K562 (cell line): ENCODE measurements around the gene TEAD4. TPM values are rescaled to one million over a fixed set of nuclear protein-coding genes. Genes with fewer than 3 reads are reported as not detected.
A peak's percentile ranks its signal among the peaks of the same experiment; 100 is the strongest.

Experiments
- ARID1B ChIP-seq: fragments of 450-650 bp; IDR thresholded peaks from 2 replicates; pipeline ENCODE4 v1.6.1; 2016; ENCODE audit warnings: antibody characterized with exemption, mild to moderate bottlenecking, inconsistent platforms
- EP300 ChIP-seq: IDR thresholded peaks from 2 replicates; pipeline ENCODE4 v1.6.1; 2012; ENCODE audit warnings: low read length, improper control_type of control experiment
- ETV5 ChIP-seq: sonication (generic); formaldehyde crosslinking; IDR thresholded peaks from 2 replicates; pipeline ENCODE4 v1.4.0; 2020; ENCODE audit warnings: low read depth, mild to moderate bottlenecking, missing genetic modification reagents
- MBD2 ChIP-seq: sonication (generic); IDR thresholded peaks from 2 replicates; pipeline ENCODE4 v1.6.1; 2016; ENCODE audit warnings: low read depth, borderline replicate concordance
- MEF2D ChIP-seq: conservative IDR thresholded peaks from 2 replicates; pipeline ENCODE4 v1.6.1; 2016; ENCODE audit warnings: low read depth, missing genetic modification characterization, missing compliant biosample characterization
- MYBL2 ChIP-seq, 2 experiments: fragments of 450-650 bp in 1 of 2; sonication (generic) in 1 of 2; formaldehyde crosslinking in 1 of 2; IDR thresholded peaks; 2 replicates each; pipeline versions ENCODE4 v1.6.1 to v1.8.1; 2017 to 2022; ENCODE audit warnings: borderline replicate concordance in 1 of 2, inconsistent platforms in 1 of 2, low read depth in 1 of 2, mild to moderate bottlenecking in 1 of 2, missing genetic modification reagents in 1 of 2, moderate library complexity in 1 of 2
- PRDM10 ChIP-seq: fragments of 450-650 bp; IDR thresholded peaks from 2 replicates; pipeline ENCODE4 v1.6.1; 2018; ENCODE audit not compliant: partially characterized antibody
- RBFOX2 ChIP-seq: fragments of 200-400 bp; formaldehyde crosslinking; IDR thresholded peaks from 2 replicates; pipeline ENCODE4 v1.6.1; 2017; ENCODE audit warnings: low read depth, mild to moderate bottlenecking, low read length, moderate library complexity
- RHOXF2B ChIP-seq: fragments of 250-450 bp; sonication (Bioruptor Pico); conservative IDR thresholded peaks from 2 replicates; pipeline ENCODE4 v1.5.1; 2021
- TSC22D4 ChIP-seq: fragments of 450-650 bp; IDR thresholded peaks from 2 replicates; pipeline ENCODE4 v1.6.1; 2016; ENCODE audit warnings: missing genetic modification characterization, missing biosample characterization, control low read depth
- ZBTB7A ChIP-seq: IDR thresholded peaks from 2 replicates; pipeline ENCODE4 v1.6.1; 2011; ENCODE audit warnings: low read depth, mild to moderate bottlenecking, low read length, moderate library complexity, borderline replicate concordance; ENCODE audit not compliant: control insufficient read depth
- ZBTB8A ChIP-seq: fragments of 450-650 bp; IDR thresholded peaks from 2 replicates; pipeline ENCODE4 v1.6.1; 2018; ENCODE audit warnings: mild to moderate bottlenecking, moderate library complexity; ENCODE audit not compliant: partially characterized antibody
- ZEB2 ChIP-seq: fragments of 450-650 bp; IDR thresholded peaks from 2 replicates; pipeline ENCODE4 v1.6.1; 2016
- ZMIZ1 ChIP-seq, 2 experiments: fragments of 150-350 bp in 1 of 2; IDR thresholded peaks; 2 replicates each; pipeline ENCODE4 v1.6.1; 2012 to 2016; ENCODE audit warnings: low read depth in 2 of 2, low read length in 2 of 2, mild to moderate bottlenecking in 1 of 2, moderate library complexity in 1 of 2
- polyA plus RNA-seq, 8 experiments: library from polyadenylated mRNA; depleted of rRNA in 4 of 8; stranded (reverse) in 5 of 8; unstranded in 3 of 8; fragments of >200 nt; fragmentation: Nextera tagmentation in 2 of 8; fragmentation: Illumina TruSeq in 1 of 8; extraction: Ambion mirVana in 2 of 8; extraction: Trizol in 1 of 8; gene quantifications; 2 replicates each; pipeline versions ENCODE4 v1.2.1 to v1.2.3, GENCODE V29; 2011 to 2014; ENCODE audit warnings: inconsistent platforms in 1 of 8, missing spikeins in 1 of 8
- total RNA-seq, 7 experiments: library from RNA; depleted of rRNA in 6 of 7; stranded (reverse); fragments of >200 nt in 6 of 7; fragmentation: Illumina TruSeq in 2 of 7; extraction: Trizol in 2 of 7; gene quantifications; 2 replicates each; pipeline versions ENCODE4 v1.2.1 to v1.2.3, GENCODE V29; 2011 to 2021; ENCODE audit warnings: low replicate concordance in 1 of 7
- TF ChIP-seq, protein P1 (sequence below): fragments of 200-800 bp; sonication (Bioruptor generic); IDR thresholded peaks from 2 replicates; pipeline ENCODE4 v1.6.1; 2017; ENCODE audit warnings: missing genetic modification characterization, missing compliant biosample characterization
- TF ChIP-seq, protein P2 (sequence below), 2 experiments: IDR thresholded peaks; 2 replicates each; pipeline ENCODE4 v1.6.1; 2012; ENCODE audit warnings: improper control_type of control experiment in 2 of 2, low read depth in 2 of 2, low read length in 2 of 2, borderline replicate concordance in 1 of 2

The TEAD4 gene
- total and polyA plus RNA-seq, 9 of the 15 experiments (the other 6 are each of a cell fraction or from before 2014, with no cell fraction given), result 0.82 to 40.0 (median 17.0) TPM

DNA sequence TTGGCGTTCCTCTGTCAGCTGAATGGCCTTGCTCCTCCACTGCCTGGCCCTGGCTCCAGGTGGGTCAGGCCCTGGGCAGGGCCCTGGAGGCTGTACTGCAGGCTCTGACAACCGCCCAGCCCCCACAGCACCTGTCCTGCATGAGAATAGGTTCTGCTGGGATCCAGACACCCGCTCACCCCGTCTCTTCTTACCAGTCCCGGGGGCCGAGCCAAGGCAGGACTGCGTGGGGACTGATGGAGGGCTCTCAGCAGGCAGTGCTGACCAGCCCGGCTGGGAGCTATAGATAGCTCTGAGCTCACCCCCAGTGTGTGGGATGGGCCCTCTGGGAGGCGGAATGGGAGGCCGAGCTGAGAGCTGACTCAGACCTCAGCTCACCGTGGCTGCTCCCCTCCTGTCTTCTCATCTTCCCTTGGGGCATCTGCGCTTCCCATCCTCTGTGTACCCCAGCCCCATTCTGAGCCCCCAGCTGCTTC is 39.6 kb downstream of the TEAD4 start (continued):
- TF ChIP-seq, protein P1, sequence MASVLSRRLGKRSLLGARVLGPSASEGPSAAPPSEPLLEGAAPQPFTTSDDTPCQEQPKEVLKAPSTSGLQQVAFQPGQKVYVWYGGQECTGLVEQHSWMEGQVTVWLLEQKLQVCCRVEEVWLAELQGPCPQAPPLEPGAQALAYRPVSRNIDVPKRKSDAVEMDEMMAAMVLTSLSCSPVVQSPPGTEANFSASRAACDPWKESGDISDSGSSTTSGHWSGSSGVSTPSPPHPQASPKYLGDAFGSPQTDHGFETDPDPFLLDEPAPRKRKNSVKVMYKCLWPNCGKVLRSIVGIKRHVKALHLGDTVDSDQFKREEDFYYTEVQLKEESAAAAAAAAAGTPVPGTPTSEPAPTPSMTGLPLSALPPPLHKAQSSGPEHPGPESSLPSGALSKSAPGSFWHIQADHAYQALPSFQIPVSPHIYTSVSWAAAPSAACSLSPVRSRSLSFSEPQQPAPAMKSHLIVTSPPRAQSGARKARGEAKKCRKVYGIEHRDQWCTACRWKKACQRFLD, result 0 out of 2 replicates have a peak, but pooled peaks have one; percentile 40
- TF ChIP-seq TSC22D4 (tag), result no peak
- no peak for TF ChIP-seq RHOXF2B (CRISPR knock-in tag)
- TF ChIP-seq MEF2D (tag), result 0 out of 2 replicates have a peak, but pooled peaks have one; percentile 40
- 0 out of 4 replicates have a peak, but pooled peaks of 1 of the 2 experiments have one; percentile 72 for TF ChIP-seq ZMIZ1 (IDR thresholded peaks at IDR 0.05; ENCODE audit: low read depth in 2 of 2, low read length in 2 of 2)
- TF ChIP-seq MYBL2 (IDR thresholded peaks at IDR 0.05; ENCODE audit: low read depth), result no peak
- no peak for TF ChIP-seq MYBL2 (CRISPR knock-in tag; IDR thresholded peaks at IDR 0.05; ENCODE audit: borderline replicate concordance)
- peak; percentile 90 for TF ChIP-seq ARID1B
- peak; percentile 59; the same call in 1 of the 2 replicates for TF ChIP-seq EP300
- 0 out of 2 replicates have a peak, but pooled peaks have one; percentile 14 for TF ChIP-seq ZBTB7A
- TF ChIP-seq MBD2, result peak; percentile 42; the same call in 1 of the 2 replicates
- peak; percentile 75 for TF ChIP-seq PRDM10
- TF ChIP-seq, protein P2, sequence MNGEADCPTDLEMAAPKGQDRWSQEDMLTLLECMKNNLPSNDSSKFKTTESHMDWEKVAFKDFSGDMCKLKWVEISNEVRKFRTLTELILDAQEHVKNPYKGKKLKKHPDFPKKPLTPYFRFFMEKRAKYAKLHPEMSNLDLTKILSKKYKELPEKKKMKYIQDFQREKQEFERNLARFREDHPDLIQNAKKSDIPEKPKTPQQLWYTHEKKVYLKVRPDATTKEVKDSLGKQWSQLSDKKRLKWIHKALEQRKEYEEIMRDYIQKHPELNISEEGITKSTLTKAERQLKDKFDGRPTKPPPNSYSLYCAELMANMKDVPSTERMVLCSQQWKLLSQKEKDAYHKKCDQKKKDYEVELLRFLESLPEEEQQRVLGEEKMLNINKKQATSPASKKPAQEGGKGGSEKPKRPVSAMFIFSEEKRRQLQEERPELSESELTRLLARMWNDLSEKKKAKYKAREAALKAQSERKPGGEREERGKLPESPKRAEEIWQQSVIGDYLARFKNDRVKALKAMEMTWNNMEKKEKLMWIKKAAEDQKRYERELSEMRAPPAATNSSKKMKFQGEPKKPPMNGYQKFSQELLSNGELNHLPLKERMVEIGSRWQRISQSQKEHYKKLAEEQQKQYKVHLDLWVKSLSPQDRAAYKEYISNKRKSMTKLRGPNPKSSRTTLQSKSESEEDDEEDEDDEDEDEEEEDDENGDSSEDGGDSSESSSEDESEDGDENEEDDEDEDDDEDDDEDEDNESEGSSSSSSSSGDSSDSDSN (IDR thresholded peaks at IDR 0.05; ENCODE audit: borderline replicate concordance in 1 of 2, low read depth in 2 of 2, low read length in 2 of 2), result peak; percentile 65 to 89; a peak in 3 of 4 replicates
- no peak for TF ChIP-seq ZBTB8A
- 0 out of 2 replicates have a peak, but pooled peaks have one; percentile 7 for TF ChIP-seq ETV5 (CRISPR knock-in tag)
- no peak for TF ChIP-seq ZEB2
- peak; percentile 33; the same call in 1 of the 2 replicates for TF ChIP-seq RBFOX2
